Stimulated activated CD4-positive, alpha-beta T cell treated with anti-CD3 and anti-CD28 coated beads, Interleukin-4, amount 100 ng/mL, for 1 hour (primary cell): ENCODE measurements around the gene MCRIP2.

ENCODE experiments used
- DNase-seq: peaks from one replicate; pipeline ENCODE4 v3.0.0-alpha.2; 2020

MCRIP2 gene

GRCh38 chr16:633336-634050, 8.1 kb upstream of the MCRIP2 start:
- no peak for DNase-seq

- DNase-seq, result no peak
Measured at GRCh38 chr16:634051-634670, 7.5 kb upstream of the MCRIP2 start.

- DNase-seq, result no peak
Measured at GRCh38 chr16:634996-635395, 6.6 kb upstream of the MCRIP2 start.

- DNase-seq, result no peak
Measured at GRCh38 chr16:635573-636205, 5.9 kb upstream of the MCRIP2 start.

GRCh38 chr16:636206-637080, 5.2 kb upstream of the MCRIP2 start, which contains the start of gene METTL26:
Gene METTL26 (minus strand): TSS chr16:636305. CDS start chr16:636290, 15 bp downstream.
- peak; percentile 93 for DNase-seq

- DNase-seq, result peak; percentile 87
Measured at GRCh38 chr16:637081-638018, 4.3 kb upstream of the MCRIP2 start.

- no peak for DNase-seq
Measured at GRCh38 chr16:638034-638543, 3.5 kb upstream of the MCRIP2 start.

GRCh38 chr16:638836-639235, 2.8 kb upstream of the MCRIP2 start:
- no peak for DNase-seq

GRCh38 chr16:640614-641013, 1.0 kb upstream of the MCRIP2 start:
- DNase-seq, result no peak

GRCh38 chr16:642189-643049, 791 bp downstream of the MCRIP2 start:
- peak; percentile 42 for DNase-seq

- DNase-seq, result no peak
Measured at GRCh38 chr16:643050-643368, 1.4 kb downstream of the MCRIP2 start.

GRCh38 chr16:644556-644955, 2.9 kb downstream of the MCRIP2 start:
- DNase-seq, result no peak

- no peak for DNase-seq
Measured at GRCh38 chr16:645852-646678, 4.4 kb downstream of the MCRIP2 start.

- DNase-seq, result no peak
Measured at GRCh38 chr16:646679-647172, 5.1 kb downstream of the MCRIP2 start.

- DNase-seq, result no peak
Measured at GRCh38 chr16:647173-647902, 5.7 kb downstream of the MCRIP2 start.

- DNase-seq, result peak; percentile 53
Measured at GRCh38 chr16:648071-648780, 6.6 kb downstream of the MCRIP2 start.

- DNase-seq, result peak; percentile 94
Measured at GRCh38 chr16:648781-649589, 7.4 kb downstream of the MCRIP2 start, which contains the start of gene WDR90. Gene WDR90 (plus strand): TSS chr16:649365. CDS start chr16:649417, 52 bp downstream.
